ENCODE results near the gene DDX3X. TPM values are rescaled to one million over a fixed set of nuclear protein-coding genes. Genes with fewer than 3 reads are reported as not detected.

DDX3X gene
- total and polyA plus RNA-seq, 2 experiments from 2014 or later, result 68.1 to 239 TPM

DNA sequence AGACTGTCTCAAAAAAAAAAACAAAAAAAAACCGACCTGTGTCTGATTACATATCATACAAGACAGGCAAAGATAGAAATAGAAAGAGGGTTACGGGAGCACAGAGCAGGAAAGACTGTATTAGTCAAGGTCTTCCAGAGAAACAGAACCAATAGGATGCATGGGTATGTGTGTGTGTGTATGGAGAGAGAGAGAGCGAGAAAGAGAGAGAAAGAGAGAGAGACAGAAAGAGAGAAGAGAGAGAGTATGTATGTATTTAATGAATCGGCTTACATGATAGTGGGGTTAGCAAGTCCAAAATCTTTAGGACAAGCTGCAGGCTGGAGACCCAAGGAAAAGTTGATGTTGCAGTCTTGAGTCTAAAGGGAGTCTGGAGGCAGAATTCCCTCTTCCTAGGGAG lies 7.5 kb upstream of the DDX3X start:
- no peak overlapping the region for H3K4me3 Mint-ChIP-seq
- Histone ChIP-seq H3K4me2 (no peak overlapping the region), H4K20me1 (replicated peaks; ENCODE audit: insufficient read depth) (no peaks in the 10 kb centered on the region), H3K36me3 (ENCODE audit: insufficient read depth) (no peaks in the 10 kb centered on the region), H2AFZ (no peak overlapping the region), H3K4me3 (no peak overlapping the region), H3K79me2 (replicated peaks; ENCODE audit: insufficient read depth) (no peaks in the 10 kb centered on the region), H3K9me2 (ENCODE audit: insufficient read depth) (no peaks in the 10 kb centered on the region), H3K27ac (ENCODE audit: low read depth) (no peak overlapping the region), H3K27me3 (ENCODE audit: insufficient read depth) (no peaks in the 10 kb centered on the region), H3K4me1 (ENCODE audit: insufficient read depth) (peaks cover 15% of the 10 kb centered on the region), H3F3A (replicated peaks; ENCODE audit: low read depth) (peaks cover 4% of the 10 kb centered on the region; the same call in 1 of the 2 replicates)
- no peaks in the 10 kb centered on the region for H3K9me3 Mint-ChIP-seq
- H3K27me3 Mint-ChIP-seq (ENCODE audit: insufficient read depth, low read depth, poor library complexity), result no peaks in the 10 kb centered on the region
- no peaks in the 10 kb centered on the region for H3K36me3 Mint-ChIP-seq (ENCODE audit: low read depth)
- DNase-seq (ENCODE audit: low spot score), result no peak
- no peak overlapping the region for H3K27ac Mint-ChIP-seq
- TF ChIP-seq STAT1 (IDR thresholded peaks at IDR 0.05; ENCODE audit: unreplicated experiment) (no peak), EZH2 (IDR thresholded peaks at IDR 0.05; ENCODE audit: low read depth, unreplicated experiment) (no peak), ZNF331 (CRISPR knock-in tag; IDR thresholded peaks at IDR 0.05; ENCODE audit: low read depth) (no peak), NANOG (IDR thresholded peaks at IDR 0.05; ENCODE audit: borderline replicate concordance) (no peak), POLR2AphosphoS5 (IDR thresholded peaks at IDR 0.05; ENCODE audit: low read depth) (no peak), JUNB (IDR thresholded peaks at IDR 0.05; ENCODE audit: unreplicated experiment) (no peak), REST (IDR thresholded peaks at IDR 0.05; ENCODE audit: unreplicated experiment) (no peak), EZH2phosphoT487 (IDR thresholded peaks at IDR 0.05; ENCODE audit: unreplicated experiment) (no peak), ZNF462 (CRISPR knock-in tag; IDR thresholded peaks at IDR 0.05) (no peak), CREB1 (CRISPR knock-in tag; IDR thresholded peaks at IDR 0.05; ENCODE audit: low read depth) (no peak), ZNF114 (CRISPR knock-in tag; IDR thresholded peaks at IDR 0.05) (no peak)
- TF ChIP-seq, protein P1, sequence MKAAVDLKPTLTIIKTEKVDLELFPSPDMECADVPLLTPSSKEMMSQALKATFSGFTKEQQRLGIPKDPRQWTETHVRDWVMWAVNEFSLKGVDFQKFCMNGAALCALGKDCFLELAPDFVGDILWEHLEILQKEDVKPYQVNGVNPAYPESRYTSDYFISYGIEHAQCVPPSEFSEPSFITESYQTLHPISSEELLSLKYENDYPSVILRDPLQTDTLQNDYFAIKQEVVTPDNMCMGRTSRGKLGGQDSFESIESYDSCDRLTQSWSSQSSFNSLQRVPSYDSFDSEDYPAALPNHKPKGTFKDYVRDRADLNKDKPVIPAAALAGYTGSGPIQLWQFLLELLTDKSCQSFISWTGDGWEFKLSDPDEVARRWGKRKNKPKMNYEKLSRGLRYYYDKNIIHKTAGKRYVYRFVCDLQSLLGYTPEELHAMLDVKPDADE (IDR thresholded peaks at IDR 0.05), result no peak
- H3K4me1 Mint-ChIP-seq, result peaks cover 15% of the 10 kb centered on the region; the same call in 2 of the 3 replicates
- no peak for ATAC-seq

Data from GM23338 (cell line).